ENCODE measurements around the gene IPCEF1.
"Not testable (repeated sequence)": the region's sequence is repeated elsewhere in the genome, so short reads cannot be mapped to it uniquely, and the experiment has no call there.

IPCEF1 gene

GRCh38 chr6:154371281-154371680 is 14.7 kb upstream of the IPCEF1 start:
- no peak for DNase-seq

- DNase-seq = no peak
Observed at GRCh38 chr6:154370545-154370944, 13.9 kb upstream of the IPCEF1 start.

- no peak for DNase-seq
Observed at GRCh38 chr6:154367839-154368695, 11.5 kb upstream of the IPCEF1 start.

- no peak for DNase-seq
Observed at GRCh38 chr6:154367336-154367735, 10.7 kb upstream of the IPCEF1 start.

GRCh38 chr6:154363821-154364220 is 7.2 kb upstream of the IPCEF1 start:
- DNase-seq = no peak

GRCh38 chr6:154361476-154361875 is 4.9 kb upstream of the IPCEF1 start:
- DNase-seq = no peak

GRCh38 chr6:154360476-154360875 is 3.9 kb upstream of the IPCEF1 start:
- DNase-seq = no peak

GRCh38 chr6:154359679-154360078 is 3.1 kb upstream of the IPCEF1 start:
- no peak for DNase-seq

- no peak for DNase-seq
Observed at GRCh38 chr6:154359161-154359574, 2.6 kb upstream of the IPCEF1 start.

- no peak for DNase-seq
Observed at GRCh38 chr6:154358019-154358545, 1.5 kb upstream of the IPCEF1 start.

- DNase-seq = no peak
Observed at GRCh38 chr6:154356113-154356512, 490 bp downstream of the IPCEF1 start.

- no peak for DNase-seq
Observed at GRCh38 chr6:154354265-154354777, 2.3 kb downstream of the IPCEF1 start.

GRCh38 chr6:154353626-154354025 is 3.0 kb downstream of the IPCEF1 start:
- no peak for DNase-seq

GRCh38 chr6:154352898-154353585 is 3.6 kb downstream of the IPCEF1 start:
- DNase-seq = no peak

GRCh38 chr6:154350293-154350692 is 6.3 kb downstream of the IPCEF1 start:
- no peak for DNase-seq

GRCh38 chr6:154347981-154348380 is 8.6 kb downstream of the IPCEF1 start:
- DNase-seq = no peak

- no peak for DNase-seq
Observed at GRCh38 chr6:154345811-154346210, 10.8 kb downstream of the IPCEF1 start.

- no peak for DNase-seq
Observed at GRCh38 chr6:154343473-154344308, 12.9 kb downstream of the IPCEF1 start.

GRCh38 chr6:154341871-154342270 is 14.7 kb downstream of the IPCEF1 start:
- DNase-seq = no peak

- DNase-seq = no peak
Observed at GRCh38 chr6:154341336-154341735, 15.3 kb downstream of the IPCEF1 start.

- DNase-seq = no peak
Observed at GRCh38 chr6:154337406-154338005, 19.1 kb downstream of the IPCEF1 start.

GRCh38 chr6:154334147-154334546 is 22.5 kb downstream of the IPCEF1 start:
- not testable (repeated sequence) for DNase-seq
